GM19372 (cell line): ENCODE data around the gene MORC2.

Experiments
- ATAC-seq: cut with Tn5 transposase; IDR thresholded peaks from one replicate; pipeline ENCODE4 v1.9.1; 2021; ENCODE audit warnings: mild to moderate bottlenecking, low read depth, moderate library complexity; ENCODE audit not compliant: unreplicated experiment

The MORC2 gene

GRCh38 chr22:30923168-30923900 is 45.2 kb downstream of the MORC2 start:
- no peak for ATAC-seq

DNA sequence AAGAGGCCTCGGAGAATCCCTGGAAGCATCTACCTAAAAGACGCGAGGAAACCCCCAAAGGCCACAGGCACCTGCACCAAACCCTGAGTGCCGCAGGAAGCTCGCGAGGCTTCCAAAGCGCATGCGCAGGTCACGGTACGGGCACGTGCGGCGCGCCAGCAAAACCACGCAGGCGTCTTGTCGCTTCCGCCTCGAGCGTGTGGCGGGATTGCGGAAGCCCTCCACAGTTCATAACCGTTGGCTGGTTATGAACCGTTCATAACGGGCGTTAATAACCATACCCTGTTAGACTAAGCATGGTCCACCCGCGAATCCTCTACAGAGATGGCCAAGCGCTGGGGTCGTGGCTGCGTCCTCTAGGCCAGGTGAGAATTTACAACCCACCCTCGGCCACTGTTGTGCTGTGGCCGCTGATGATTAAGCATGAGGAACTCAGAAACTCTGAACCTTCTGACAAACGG is 46.4 kb downstream of the MORC2 start:
- ATAC-seq: no peak

GRCh38 chr22:30921108-30921507 is 47.5 kb downstream of the MORC2 start:
- no peak for ATAC-seq

DNA sequence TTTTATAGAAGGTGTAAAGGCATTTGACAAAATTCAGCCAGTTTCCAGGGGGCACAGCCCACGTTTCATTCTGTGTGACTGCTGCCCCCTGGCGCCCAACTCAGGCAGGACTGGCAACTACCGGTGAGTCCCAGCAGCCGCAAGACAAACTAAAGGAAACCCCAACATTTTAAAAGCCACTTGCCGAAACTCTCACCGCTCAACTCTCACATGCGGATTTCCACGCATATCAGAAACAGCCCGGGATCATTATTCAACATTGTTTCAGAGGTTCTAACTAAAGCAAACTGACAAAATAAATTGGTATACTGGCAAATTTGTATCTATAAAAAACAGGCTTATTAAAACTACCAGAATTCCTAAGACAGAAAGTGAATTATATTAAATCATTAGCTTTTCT is 48.2 kb downstream of the MORC2 start:
- no peak for ATAC-seq

DNA sequence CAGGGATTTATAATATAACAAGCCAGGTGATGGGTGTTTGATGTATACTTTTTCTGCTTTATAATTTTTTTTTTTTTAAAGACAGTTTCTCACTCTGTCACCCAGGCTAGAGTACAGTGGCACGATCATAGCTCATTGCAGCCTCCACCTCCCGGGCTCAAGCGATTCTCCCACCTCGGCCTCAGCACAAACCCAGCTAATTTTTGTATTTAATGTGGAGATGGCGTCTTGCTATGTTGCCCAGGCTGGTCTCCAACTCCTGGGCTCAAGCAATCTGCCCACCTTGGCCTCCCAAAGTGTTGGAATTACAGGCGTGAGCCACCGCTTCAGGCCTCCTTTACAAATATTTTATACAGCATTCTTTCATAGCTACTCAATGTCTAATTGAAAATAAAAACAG is 48.6 kb downstream of the MORC2 start:
- no peak for ATAC-seq

- no peak for ATAC-seq
Measured at GRCh38 chr22:30918761-30919160, 49.8 kb downstream of the MORC2 start.

DNA sequence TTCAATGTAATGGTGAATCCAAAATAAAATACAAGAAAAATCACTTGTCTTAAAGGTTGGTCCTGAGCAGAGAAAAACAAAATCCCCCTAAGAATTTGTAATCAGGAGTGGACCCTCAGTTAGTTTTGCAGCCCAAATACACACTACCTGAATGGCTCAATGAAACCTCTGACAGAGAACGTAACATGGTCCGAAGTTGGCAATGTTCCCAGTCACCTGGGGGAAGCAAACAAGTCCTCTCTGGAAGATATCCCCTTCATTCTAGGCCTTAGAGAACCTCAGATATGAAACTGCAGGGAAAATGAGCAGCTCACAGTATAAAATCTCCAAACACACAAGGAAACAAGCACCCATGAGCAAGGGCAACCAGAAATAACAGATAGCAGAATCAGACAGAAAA is 58.2 kb downstream of the MORC2 start:
- no peak for ATAC-seq

DNA sequence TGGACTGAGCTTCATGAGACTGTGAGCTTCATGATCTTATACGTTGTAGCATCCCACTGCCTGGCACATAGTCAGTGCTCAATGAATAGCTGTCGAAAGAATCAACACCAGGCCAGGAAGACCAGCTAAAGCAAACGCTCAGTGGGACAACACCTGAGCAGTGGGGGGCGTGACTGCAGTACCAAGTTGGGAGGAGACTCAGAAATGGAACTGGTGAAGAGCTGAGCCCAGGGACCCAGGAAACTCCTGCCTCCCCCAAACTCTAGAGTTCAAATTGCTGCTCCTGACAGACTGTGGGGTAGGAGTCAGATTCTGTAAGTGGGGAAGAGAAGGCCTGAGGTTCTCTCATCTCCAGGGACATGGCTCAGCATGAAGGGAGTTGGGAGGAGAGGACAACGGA is 59.3 kb downstream of the MORC2 start:
- no peak for ATAC-seq

GRCh38 chr22:30908051-30908461 is 60.5 kb downstream of the MORC2 start:
- no peak for ATAC-seq

- no peak for ATAC-seq
Measured at GRCh38 chr22:30906946-30907345, 61.6 kb downstream of the MORC2 start.

GRCh38 chr22:30906411-30906810 is 62.2 kb downstream of the MORC2 start:
- no peak for ATAC-seq

DNA sequence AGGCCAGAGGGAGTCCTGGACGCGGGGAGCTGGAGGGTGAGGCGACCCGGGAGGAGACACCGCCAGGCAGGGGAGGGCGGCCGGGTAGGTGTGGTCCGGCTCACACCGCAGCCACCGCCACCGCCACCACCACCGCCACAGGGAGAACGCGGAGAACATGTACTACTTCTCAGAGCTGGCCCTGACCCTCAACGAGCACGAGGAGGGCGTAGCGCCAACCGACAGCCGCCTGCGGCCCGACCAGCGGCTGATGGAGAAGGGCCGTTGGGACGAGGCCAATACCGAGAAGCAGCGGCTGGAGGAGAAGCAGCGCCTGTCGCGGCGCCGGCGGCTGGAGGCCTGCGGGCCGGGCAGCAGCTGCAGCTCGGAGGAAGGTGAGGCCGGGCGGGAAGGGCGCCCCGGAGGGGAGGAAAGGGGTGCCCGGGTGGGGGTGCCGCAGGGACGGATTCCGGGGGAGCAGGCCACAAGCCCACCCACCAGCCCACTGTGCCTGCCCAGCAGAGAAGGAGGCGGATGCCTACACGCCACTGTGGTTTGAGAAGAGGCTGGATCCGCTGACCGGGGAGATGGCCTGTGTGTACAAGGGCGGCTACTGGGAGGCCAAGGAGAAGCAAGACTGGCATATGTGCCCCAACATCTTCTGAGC is 62.8 kb downstream of the MORC2 start:
- no peak for ATAC-seq

DNA sequence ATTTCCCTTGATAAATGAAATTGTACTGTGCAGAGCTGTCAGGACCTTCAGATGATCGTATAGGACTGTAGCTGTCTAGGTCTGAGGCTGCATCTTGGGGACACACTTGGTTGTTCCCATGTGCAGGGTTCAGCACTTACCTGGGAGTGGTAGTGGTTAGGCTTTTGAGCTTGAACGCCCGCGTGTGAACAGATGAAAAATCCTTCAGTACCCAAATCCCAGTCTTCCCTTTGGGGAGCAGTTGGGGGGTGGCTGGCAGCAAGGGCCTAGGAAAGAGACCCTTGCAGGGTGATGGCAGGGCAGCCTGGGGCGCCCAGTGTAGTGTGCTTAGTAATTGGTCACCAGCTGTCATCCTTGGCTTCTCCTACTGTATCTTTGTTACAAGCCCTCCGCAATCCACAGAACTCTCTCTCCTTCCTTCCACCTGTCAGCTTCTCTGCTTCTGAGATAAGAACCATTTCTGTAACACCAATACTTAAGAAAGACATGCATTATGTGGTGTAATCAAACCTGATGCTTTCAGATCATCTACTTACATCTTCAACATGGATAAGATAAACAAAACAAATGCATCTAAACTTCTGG is 64.6 kb downstream of the MORC2 start:
- ATAC-seq: no peak

GRCh38 chr22:30902496-30903357 is 65.8 kb downstream of the MORC2 start:
- ATAC-seq: no peak

- no peak for ATAC-seq
Measured at GRCh38 chr22:30894371-30894740, 74.2 kb downstream of the MORC2 start.

GRCh38 chr22:30893434-30894370 is 74.9 kb downstream of the MORC2 start:
- no peak for ATAC-seq

GRCh38 chr22:30892731-30893221 is 75.8 kb downstream of the MORC2 start:
- ATAC-seq: no peak

GRCh38 chr22:30892286-30892685 is 76.3 kb downstream of the MORC2 start:
- ATAC-seq: no peak

DNA sequence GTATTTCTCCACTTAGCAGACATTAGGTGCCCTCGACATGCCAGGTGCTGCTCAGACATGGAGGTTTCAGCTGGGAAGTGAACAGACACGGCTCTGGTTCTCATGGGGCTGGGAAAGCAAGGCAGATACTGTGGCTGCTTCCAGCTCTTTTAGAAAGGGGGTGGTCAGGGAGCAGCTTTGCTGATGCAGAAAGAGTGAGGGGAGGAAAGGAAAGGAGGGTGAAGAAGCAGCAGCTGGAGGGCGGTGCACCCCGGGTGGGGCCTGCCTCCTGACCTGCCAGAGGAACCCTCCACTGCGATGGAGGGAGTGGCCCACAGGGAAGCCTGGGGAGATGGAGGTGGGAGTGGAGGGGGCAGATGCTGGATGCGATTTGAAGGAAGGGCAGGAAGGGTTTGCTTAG is 76.8 kb downstream of the MORC2 start:
- no peak for ATAC-seq

GRCh38 chr22:30891443-30891755 is 77.2 kb downstream of the MORC2 start:
- ATAC-seq: no peak
